ENCODE measurements around the gene TENM4. TPM values are rescaled to one million over a fixed set of nuclear protein-coding genes. Genes with fewer than 3 reads are reported as not detected.

Gene TENM4
- polyA plus RNA-seq, 1 donor from 2014 or later = 16.8 TPM

GRCh38 chr11:78975081-78975480 is 465.7 kb downstream of the TENM4 start:
- Histone ChIP-seq H3K27me3 (ENCODE audit: insufficient read depth, low read depth, low read length) (no peaks in the 10 kb centered on the region), H3F3A (ENCODE audit: insufficient read depth, low read length, poor library complexity, severe bottlenecking) (no peaks in the 10 kb centered on the region), H4K20me1 (ENCODE audit: insufficient read depth) (no peaks in the 10 kb centered on the region), H3K27ac (ENCODE audit: low read length) (no peak overlapping the region), H3K4me2 (ENCODE audit: low read length) (no peak overlapping the region), H2AFZ (ENCODE audit: low read depth, low read length) (no peak overlapping the region), H3K9ac (ENCODE audit: low read length) (no peak overlapping the region), H3K9me2 (ENCODE audit: insufficient read depth, low read length) (no peaks in the 10 kb centered on the region), H3K79me2 (replicated peaks; ENCODE audit: insufficient read depth, low read length) (no peaks in the 10 kb centered on the region), H3K9me3 (ENCODE audit: low read length) (no peaks in the 10 kb centered on the region), H3K36me3 (ENCODE audit: insufficient read depth, low read length) (no peaks in the 10 kb centered on the region), H3K4me3 (ENCODE audit: low read length) (no peak overlapping the region)
- no peak for TF ChIP-seq RAD21 (conservative IDR thresholded peaks at IDR 0.05)
- no peak for TF ChIP-seq EZH2 (IDR thresholded peaks at IDR 0.05; ENCODE audit: borderline replicate concordance, insufficient read depth, low read length, poor library complexity, severe bottlenecking)
- TF ChIP-seq MXI1 (conservative IDR thresholded peaks at IDR 0.05; ENCODE audit: poor library complexity, severe bottlenecking) = no peak
- TF ChIP-seq TAF1 (IDR thresholded peaks at IDR 0.05; ENCODE audit: low read depth) = no peak
- TF ChIP-seq EP300 (conservative IDR thresholded peaks at IDR 0.05; ENCODE audit: poor library complexity, severe bottlenecking) = no peak
- TF ChIP-seq CTCF (IDR thresholded peaks at IDR 0.05; ENCODE audit: poor library complexity, severe bottlenecking) = no peak
- TF ChIP-seq, protein P1, sequence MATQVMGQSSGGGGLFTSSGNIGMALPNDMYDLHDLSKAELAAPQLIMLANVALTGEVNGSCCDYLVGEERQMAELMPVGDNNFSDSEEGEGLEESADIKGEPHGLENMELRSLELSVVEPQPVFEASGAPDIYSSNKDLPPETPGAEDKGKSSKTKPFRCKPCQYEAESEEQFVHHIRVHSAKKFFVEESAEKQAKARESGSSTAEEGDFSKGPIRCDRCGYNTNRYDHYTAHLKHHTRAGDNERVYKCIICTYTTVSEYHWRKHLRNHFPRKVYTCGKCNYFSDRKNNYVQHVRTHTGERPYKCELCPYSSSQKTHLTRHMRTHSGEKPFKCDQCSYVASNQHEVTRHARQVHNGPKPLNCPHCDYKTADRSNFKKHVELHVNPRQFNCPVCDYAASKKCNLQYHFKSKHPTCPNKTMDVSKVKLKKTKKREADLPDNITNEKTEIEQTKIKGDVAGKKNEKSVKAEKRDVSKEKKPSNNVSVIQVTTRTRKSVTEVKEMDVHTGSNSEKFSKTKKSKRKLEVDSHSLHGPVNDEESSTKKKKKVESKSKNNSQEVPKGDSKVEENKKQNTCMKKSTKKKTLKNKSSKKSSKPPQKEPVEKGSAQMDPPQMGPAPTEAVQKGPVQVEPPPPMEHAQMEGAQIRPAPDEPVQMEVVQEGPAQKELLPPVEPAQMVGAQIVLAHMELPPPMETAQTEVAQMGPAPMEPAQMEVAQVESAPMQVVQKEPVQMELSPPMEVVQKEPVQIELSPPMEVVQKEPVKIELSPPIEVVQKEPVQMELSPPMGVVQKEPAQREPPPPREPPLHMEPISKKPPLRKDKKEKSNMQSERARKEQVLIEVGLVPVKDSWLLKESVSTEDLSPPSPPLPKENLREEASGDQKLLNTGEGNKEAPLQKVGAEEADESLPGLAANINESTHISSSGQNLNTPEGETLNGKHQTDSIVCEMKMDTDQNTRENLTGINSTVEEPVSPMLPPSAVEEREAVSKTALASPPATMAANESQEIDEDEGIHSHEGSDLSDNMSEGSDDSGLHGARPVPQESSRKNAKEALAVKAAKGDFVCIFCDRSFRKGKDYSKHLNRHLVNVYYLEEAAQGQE (IDR thresholded peaks at IDR 0.05; ENCODE audit: borderline replicate concordance) = no peak
- no peak for TF ChIP-seq SMC3 (conservative IDR thresholded peaks at IDR 0.05; ENCODE audit: poor library complexity)
- no peak for TF ChIP-seq POLR2AphosphoS5 (IDR thresholded peaks at IDR 0.05)

DNA sequence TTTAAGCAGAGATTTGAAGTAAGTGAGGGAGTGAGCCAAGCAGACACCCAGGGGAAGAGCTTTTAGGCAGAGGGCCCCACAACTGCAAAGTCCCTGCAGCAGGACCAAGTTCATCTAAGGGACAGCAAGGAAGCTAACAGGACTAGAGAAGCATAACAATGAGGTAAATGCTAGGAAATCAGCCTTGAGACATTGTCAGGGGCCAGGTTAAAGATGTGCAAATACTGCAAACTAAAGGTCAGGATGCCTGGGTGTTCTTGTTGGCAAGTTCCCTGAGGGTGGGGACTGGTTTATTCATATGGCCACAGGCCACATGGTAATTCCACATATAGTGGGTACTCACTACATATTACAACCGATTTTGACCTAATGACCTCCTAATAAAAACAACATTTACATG is 467.0 kb downstream of the TENM4 start:
- no peak overlapping the region for H3K4me2 ChIP-seq (ENCODE audit: low read length)
- H2AFZ ChIP-seq (ENCODE audit: low read depth, low read length) = no peak overlapping the region
- H3K27me3 ChIP-seq (ENCODE audit: insufficient read depth, low read depth, low read length) = no peaks in the 10 kb centered on the region
- H4K20me1 ChIP-seq (ENCODE audit: insufficient read depth) = no peaks in the 10 kb centered on the region
- no peak overlapping the region for H3K9ac ChIP-seq (ENCODE audit: low read length)
- no peaks in the 10 kb centered on the region for H3F3A ChIP-seq (ENCODE audit: insufficient read depth, low read length, poor library complexity, severe bottlenecking)
- no peaks in the 10 kb centered on the region for H3K36me3 ChIP-seq (ENCODE audit: insufficient read depth, low read length)
- no peak overlapping the region for H3K4me3 ChIP-seq (ENCODE audit: low read length)
- no peaks in the 10 kb centered on the region for H3K9me2 ChIP-seq (ENCODE audit: insufficient read depth, low read length)
- H3K27ac ChIP-seq (ENCODE audit: low read length) = no peak overlapping the region
- TF ChIP-seq POLR2AphosphoS5 (IDR thresholded peaks at IDR 0.05) (no peak), MXI1 (conservative IDR thresholded peaks at IDR 0.05; ENCODE audit: poor library complexity, severe bottlenecking) (no peak), TAF1 (IDR thresholded peaks at IDR 0.05; ENCODE audit: low read depth) (no peak), EP300 (conservative IDR thresholded peaks at IDR 0.05; ENCODE audit: poor library complexity, severe bottlenecking) (no peak), CTCF (IDR thresholded peaks at IDR 0.05; ENCODE audit: poor library complexity, severe bottlenecking) (no peak), RAD21 (conservative IDR thresholded peaks at IDR 0.05) (no peak), SMC3 (conservative IDR thresholded peaks at IDR 0.05; ENCODE audit: poor library complexity) (no peak)
- TF ChIP-seq, protein P1 (IDR thresholded peaks at IDR 0.05; ENCODE audit: borderline replicate concordance) = no peak
- no peaks in the 10 kb centered on the region for H3K9me3 ChIP-seq (ENCODE audit: low read length)
- no peaks in the 10 kb centered on the region for H3K79me2 ChIP-seq (replicated peaks; ENCODE audit: insufficient read depth, low read length)
